HepG2 (cell line): ENCODE measurements around the gene ANKRD55.

Source experiments
- CTCF ChIP-seq: sonication (generic); formaldehyde crosslinking; IDR thresholded peaks from 2 replicates; pipeline ENCODE4 v1.5.0; 2020; ENCODE audit warnings: mild to moderate bottlenecking, missing genetic modification reagents, moderate library complexity
- HMGXB4 ChIP-seq, 2 experiments: sonication (generic) in 1 of 2; formaldehyde crosslinking in 1 of 2; IDR thresholded peaks; 2 replicates each; pipeline versions ENCODE4 v1.4.0 to v1.6.1; 2018 to 2020; ENCODE audit warnings: missing genetic modification reagents in 2 of 2, borderline replicate concordance in 1 of 2, low read depth in 1 of 2, mild to moderate bottlenecking in 1 of 2, missing biosample characterization in 1 of 2
- JUND ChIP-seq: sonication (generic); formaldehyde crosslinking; IDR thresholded peaks from 2 replicates; pipeline ENCODE4 v1.8.0; 2022; ENCODE audit warnings: mild to moderate bottlenecking, missing genetic modification reagents
- PHB2 ChIP-seq: fragments of 450-650 bp; IDR thresholded peaks from 2 replicates; pipeline ENCODE4 v1.6.1; 2018; ENCODE audit not compliant: partially characterized antibody
- RAD21 ChIP-seq: fragments of 450-650 bp; formaldehyde crosslinking; IDR thresholded peaks from 2 replicates; pipeline ENCODE4 v1.5.0; 2020; ENCODE audit warnings: mild to moderate bottlenecking
- RELA ChIP-seq: sonication (generic); formaldehyde crosslinking; IDR thresholded peaks from 2 replicates; pipeline ENCODE4 v1.4.0; 2020; ENCODE audit warnings: missing genetic modification reagents
- ZNF253 ChIP-seq: sonication (generic); formaldehyde crosslinking; IDR thresholded peaks from 2 replicates; pipeline ENCODE4 v1.8.0; 2022; ENCODE audit warnings: mild to moderate bottlenecking, missing genetic modification reagents, borderline replicate concordance
- ZNF616 ChIP-seq: sonication (generic); formaldehyde crosslinking; IDR thresholded peaks from 2 replicates; pipeline ENCODE4 v1.5.0; 2020; ENCODE audit warnings: low read depth, mild to moderate bottlenecking, missing genetic modification reagents

GRCh38 chr5:56069652-56070226 lies 163.4 kb downstream of the ANKRD55 start:
- TF ChIP-seq CTCF (CRISPR knock-in tag) (no peak), JUND (no peak), PHB2 (no peak), ZNF253 (CRISPR knock-in tag) (no peak), RAD21 (CRISPR knock-in tag) (no peak), ZNF616 (CRISPR knock-in tag) (no peak), RELA (CRISPR knock-in tag) (no peak), HMGXB4 (CRISPR knock-in tag; IDR thresholded peaks at IDR 0.05; ENCODE audit: borderline replicate concordance in 1 of 2, low read depth in 1 of 2) (no peak)
